Tibial artery (tissue), 4 donors: ENCODE data around the gene MSANTD1.

Source experiments
- DNase-seq, 2 donors: peaks; one replicate each; pipeline ENCODE4 v3.0.0-alpha.2; 2019
- H3K27ac ChIP-seq, 2 donors: fragments of 200-600 bp; sonication (generic) in 1 of 2; 1 replicate in 1 of 2; 2 replicates in 1 of 2; pipeline ENCODE4 v1.5.1; 2018 to 2019; ENCODE audit warnings: mild to moderate bottlenecking in 1 of 2
- H3K27me3 ChIP-seq, 2 donors: fragments of 200-600 bp; sonication (generic) in 1 of 2; one replicate each; pipeline versions ENCODE4 v1.5.1 to v1.6.0; 2016 to 2019
- H3K36me3 ChIP-seq, 3 donors: fragments of 200-600 bp; sonication (generic) in 2 of 3; one replicate each; pipeline ENCODE4 v1.5.1; 2016 to 2019; ENCODE audit warnings: mild to moderate bottlenecking in 2 of 3
- H3K4me1 ChIP-seq, 4 donors: fragments of 200-600 bp; sonication (generic) in 2 of 4; 1 replicate in 3 of 4; 2 replicates in 1 of 4; pipeline ENCODE4 v1.5.1; 2016 to 2019
- H3K4me3 ChIP-seq, 2 donors: fragments of 200-600 bp; sonication (generic) in 1 of 2; 1 replicate in 1 of 2; 2 replicates in 1 of 2; pipeline ENCODE4 v1.5.1; 2018 to 2019; ENCODE audit warnings: mild to moderate bottlenecking in 2 of 2
- H3K9me3 ChIP-seq, 3 donors: fragments of 200-600 bp; sonication (generic) in 1 of 3; one replicate each; pipeline ENCODE4 v1.5.1; 2016 to 2019
- CTCF ChIP-seq, 2 experiments: fragments of 200-600 bp in 1 of 2; fragments of 450-650 bp in 1 of 2; IDR thresholded peaks; one replicate each; pipeline ENCODE4 v1.5.1; 2017 to 2019; ENCODE audit warnings: antibody characterized with exemption in 2 of 2, mild to moderate bottlenecking in 1 of 2, moderate library complexity in 1 of 2
- intact Hi-C: fragments of 100-400 bp; cut with DNase I; formaldehyde crosslinking; loops from one replicate; pipeline ENCODE4 v1.15.0; 2023; ENCODE audit warnings: low total_unique reads

The MSANTD1 gene

GRCh38 chr4:3247399-3248177 is 1.4 kb upstream of the MSANTD1 start:
- no peak for DNase-seq
- Histone ChIP-seq H3K4me3 (no peak overlapping the region), H3K36me3 (peaks cover 0 to 17% (median 0%) of the 10 kb centered on the region in 3 donors), H3K9me3 (no peaks in the 10 kb centered on the region), H3K27me3 (no peaks in the 10 kb centered on the region), H3K27ac (no peak overlapping the region), H3K4me1 (no peaks in the 10 kb centered on the region)
- intact Hi-C loops, result no loop called here
- no peak for TF ChIP-seq CTCF (IDR thresholded peaks at IDR 0.05)

DNA sequence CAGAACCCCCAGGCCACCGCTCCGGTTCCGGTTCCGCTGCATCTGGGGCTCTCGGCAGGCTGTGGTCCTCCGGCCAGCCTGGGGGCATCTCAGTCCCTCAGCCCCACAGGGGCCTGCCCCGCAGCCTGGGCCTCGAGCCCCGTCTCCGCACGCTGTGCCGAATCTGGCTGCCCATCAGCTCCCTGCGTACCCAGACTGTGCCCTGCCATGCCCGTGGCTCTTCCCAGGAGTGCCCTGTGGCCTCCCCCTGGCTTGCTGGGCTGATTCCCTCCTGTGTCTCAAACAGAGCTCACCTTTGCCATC is 830 bp upstream of the MSANTD1 start:
- TF ChIP-seq CTCF (IDR thresholded peaks at IDR 0.05), result no peak

GRCh38 chr4:3249711-3250437 is 915 bp downstream of the MSANTD1 start:
- Histone ChIP-seq H3K36me3 (peaks cover 0 to 10% (median 0%) of the 10 kb centered on the region in 3 donors), H3K4me1 (no peaks in the 10 kb centered on the region), H3K4me3 (no peak overlapping the region), H3K27ac (no peak overlapping the region), H3K27me3 (no peaks in the 10 kb centered on the region), H3K9me3 (no peaks in the 10 kb centered on the region)
- TF ChIP-seq CTCF (IDR thresholded peaks at IDR 0.05), result no peak
- no peak for DNase-seq
- intact Hi-C loops, result no loop called here

More for the DNA sequence above, 830 bp upstream of the MSANTD1 start:
- H3K36me3 ChIP-seq, result peaks cover 0 to 13% (median 0%) of the 10 kb centered on the region in 3 donors
- no peak overlapping the region for H3K4me3 ChIP-seq
- H3K27me3 ChIP-seq, result no peaks in the 10 kb centered on the region
- no peaks in the 10 kb centered on the region for H3K4me1 ChIP-seq
- intact Hi-C loops, result no loop called here
- DNase-seq, result no peak
- no peak overlapping the region for H3K27ac ChIP-seq
- H3K9me3 ChIP-seq, result no peaks in the 10 kb centered on the region

- TF ChIP-seq CTCF (IDR thresholded peaks at IDR 0.05), result no peak
- no peak overlapping the region for H3K27ac ChIP-seq
- H3K36me3 ChIP-seq, result peaks cover 0 to 12% (median 0%) of the 10 kb centered on the region in 3 donors
- DNase-seq, result no peak
- no peaks in the 10 kb centered on the region for H3K9me3 ChIP-seq
- H3K27me3 ChIP-seq, result no peaks in the 10 kb centered on the region
- no peaks in the 10 kb centered on the region for H3K4me1 ChIP-seq
- no peak overlapping the region for H3K4me3 ChIP-seq
- intact Hi-C loops, result no loop called here
Observed at GRCh38 chr4:3250438-3250955, 1.5 kb downstream of the MSANTD1 start.

- Histone ChIP-seq H3K9me3 (no peaks in the 10 kb centered on the region), H3K27me3 (no peaks in the 10 kb centered on the region), H3K36me3 (peaks cover 0 to 18% (median 0%) of the 10 kb centered on the region in 3 donors), H3K4me1 (no peaks in the 10 kb centered on the region), H3K27ac (no peak overlapping the region), H3K4me3 (no peak overlapping the region)
- no peak for TF ChIP-seq CTCF (IDR thresholded peaks at IDR 0.05)
- DNase-seq, result peak; percentile 9 to 39
- intact Hi-C loops, result no loop called here
Observed at GRCh38 chr4:3250956-3251690, 2.2 kb downstream of the MSANTD1 start.
